GM21390 (cell line): ENCODE measurements around the gene THRB.
"Not testable (repeated sequence)": the region's sequence is repeated elsewhere in the genome, so short reads cannot be mapped to it uniquely, and the experiment has no call there.

Experiments used
- ATAC-seq: cut with Tn5 transposase; IDR thresholded peaks from one replicate; pipeline ENCODE4 v1.9.1; 2021; ENCODE audit not compliant: unreplicated experiment

The THRB gene

GRCh38 chr3:24128199-24129005, 366.2 kb downstream of the THRB start:
- ATAC-seq = no peak

GRCh38 chr3:24123596-24123995, 371.1 kb downstream of the THRB start:
- no peak for ATAC-seq

- ATAC-seq = no peak
Observed at GRCh38 chr3:24120434-24120833, 374.2 kb downstream of the THRB start.

GRCh38 chr3:24119321-24119751, 375.3 kb downstream of the THRB start:
- no peak for ATAC-seq

GRCh38 chr3:24117508-24117907, 377.1 kb downstream of the THRB start:
- ATAC-seq = no peak

GRCh38 chr3:24111711-24112110, 382.9 kb downstream of the THRB start:
- no peak for ATAC-seq

GRCh38 chr3:24110051-24110450, 384.6 kb downstream of the THRB start:
- ATAC-seq = no peak

GRCh38 chr3:24101676-24102168, 392.9 kb downstream of the THRB start:
- ATAC-seq = no peak

- no peak for ATAC-seq
Observed at GRCh38 chr3:24100696-24101402, 393.8 kb downstream of the THRB start.

- ATAC-seq = no peak
Observed at GRCh38 chr3:24096695-24097290, 397.9 kb downstream of the THRB start.

- ATAC-seq = no peak
Observed at GRCh38 chr3:24096271-24096670, 398.4 kb downstream of the THRB start.

- ATAC-seq = not testable (repeated sequence)
Observed at GRCh38 chr3:24094818-24095217, 399.8 kb downstream of the THRB start.

- ATAC-seq = no peak
Observed at GRCh38 chr3:24088782-24089181, 405.9 kb downstream of the THRB start.

- ATAC-seq = no peak
Observed at GRCh38 chr3:24087469-24087868, 407.2 kb downstream of the THRB start.

- no peak for ATAC-seq
Observed at GRCh38 chr3:24086617-24087404, 407.8 kb downstream of the THRB start.

- no peak for ATAC-seq
Observed at GRCh38 chr3:24086206-24086605, 408.4 kb downstream of the THRB start.

- ATAC-seq = no peak
Observed at GRCh38 chr3:24072193-24072592, 422.5 kb downstream of the THRB start.

- no peak for ATAC-seq
Observed at GRCh38 chr3:24069045-24069444, 425.6 kb downstream of the THRB start.

- ATAC-seq = no peak
Observed at GRCh38 chr3:24067483-24067882, 427.2 kb downstream of the THRB start.
